Stimulated activated CD4-positive, alpha-beta T cell treated with anti-CD3 and anti-CD28 coated beads, TNF-alpha, amount 100 ng/mL, for 24 hours (primary cell): ENCODE results near the gene UBP1.
"Not testable (repeated sequence)": the region's sequence is repeated elsewhere in the genome, so short reads cannot be mapped to it uniquely, and the experiment has no call there.

ENCODE experiments used
- DNase-seq, 3 experiments: peaks; one replicate each; pipeline ENCODE4 v3.0.0-alpha.2; 2020; ENCODE audit warnings: low read depth in 3 of 3

Gene UBP1

DNA sequence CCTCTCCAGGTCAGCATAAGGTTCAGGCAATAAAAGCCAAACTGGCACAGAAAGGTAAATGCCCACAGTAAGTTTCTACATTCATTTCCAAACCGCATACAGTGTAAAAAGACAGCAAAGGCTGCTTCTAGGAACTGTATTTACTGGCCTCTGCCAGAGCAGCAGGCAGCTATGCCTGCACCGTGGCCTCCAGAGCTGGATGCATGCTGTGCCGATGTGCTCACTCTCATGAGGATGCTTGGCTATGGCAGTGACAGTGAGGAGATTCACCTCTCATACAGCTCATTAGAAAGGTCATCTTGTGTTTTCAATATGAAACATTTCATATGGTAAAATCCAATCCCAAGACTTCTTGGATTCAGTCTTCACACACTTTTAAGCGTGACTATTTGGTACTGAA lies 50.3 kb downstream of the UBP1 start:
- DNase-seq = no peak

GRCh38 chr3:33388374-33389100 lies 51.7 kb downstream of the UBP1 start:
- no peak for DNase-seq

DNA sequence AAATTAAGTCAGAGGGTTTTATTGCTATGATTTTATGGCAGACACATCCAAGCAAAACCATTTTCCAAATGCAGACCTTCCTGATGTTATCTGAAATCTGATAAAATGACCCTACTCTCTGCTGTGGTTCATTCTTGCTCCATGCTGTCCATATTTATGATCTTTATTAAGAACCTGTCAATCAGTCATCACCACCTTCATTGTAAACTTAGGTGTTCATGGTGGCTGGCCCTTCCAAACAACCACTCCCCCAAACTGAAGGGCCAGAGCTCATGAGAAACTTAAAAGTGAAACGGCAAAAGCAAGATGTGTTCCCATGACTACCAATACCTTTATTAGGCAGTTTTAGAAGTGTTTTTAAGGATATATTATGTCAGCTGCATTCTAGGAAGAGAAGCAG lies 53.6 kb downstream of the UBP1 start:
- no peak for DNase-seq

DNA sequence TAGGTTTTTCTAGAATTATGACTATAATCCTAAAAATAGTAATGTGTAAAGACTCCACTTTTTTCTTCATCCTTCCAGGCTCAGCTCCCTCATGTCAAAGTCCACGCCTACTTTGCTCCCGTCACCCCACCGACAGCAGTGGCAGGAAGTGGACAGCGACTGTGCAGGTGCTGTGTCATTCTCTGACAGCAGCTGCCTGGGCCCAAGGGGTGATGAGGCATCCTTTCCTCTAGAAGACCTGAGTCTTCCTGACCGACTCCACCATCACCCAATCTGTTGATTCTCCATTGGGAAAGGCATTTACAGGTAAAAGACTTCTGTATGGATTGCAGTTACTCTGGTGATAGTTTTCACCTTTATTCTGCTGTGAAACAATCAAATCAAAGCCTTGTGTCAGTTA lies 54.8 kb downstream of the UBP1 start:
- peak in 1 of 3 experiments; percentile 52 for DNase-seq

- no peak for DNase-seq
These were observed 56.3 kb downstream of the UBP1 start for GRCh38 chr3:33383951-33384350.

DNA sequence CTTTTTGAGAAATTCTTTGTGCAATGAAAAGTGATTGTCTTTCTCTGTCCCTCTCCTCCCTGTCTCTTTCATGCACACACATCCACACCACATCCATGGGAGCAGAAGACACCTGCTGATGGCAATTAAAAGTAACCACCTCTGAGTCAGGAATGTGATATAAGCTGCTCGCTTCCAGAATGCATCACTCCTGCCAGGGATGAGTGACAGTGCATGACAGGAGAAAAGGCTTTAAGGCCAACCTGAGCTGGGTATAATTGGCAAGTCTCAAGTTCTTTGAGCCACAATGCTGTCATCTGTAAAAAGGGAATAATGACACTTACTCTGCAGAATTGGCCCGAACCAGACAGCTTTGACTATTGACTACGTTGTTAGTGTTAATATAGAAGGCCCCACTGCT lies 59.6 kb downstream of the UBP1 start:
- DNase-seq = no peak

DNA sequence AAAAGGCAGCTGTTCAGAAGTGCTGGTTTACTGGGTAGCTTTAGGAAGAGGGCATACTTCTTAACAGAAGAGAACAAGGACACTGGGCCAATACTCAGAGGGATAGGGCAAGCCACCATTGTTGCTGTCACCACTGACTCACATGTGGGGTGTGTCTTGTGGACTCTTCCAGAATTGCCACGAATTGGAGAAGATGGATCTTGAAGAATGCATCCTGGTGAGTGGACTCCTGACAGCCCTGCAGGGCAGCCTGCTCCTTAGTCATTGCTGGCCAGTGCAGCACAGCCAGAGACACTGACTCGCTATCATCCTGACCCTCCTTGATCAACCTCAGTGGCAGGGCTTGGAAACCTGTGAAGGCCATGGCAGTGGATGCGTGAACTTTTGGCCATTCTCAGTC lies 62.3 kb downstream of the UBP1 start:
- no peak for DNase-seq

GRCh38 chr3:33377489-33377888 lies 62.7 kb downstream of the UBP1 start:
- no peak for DNase-seq

DNA sequence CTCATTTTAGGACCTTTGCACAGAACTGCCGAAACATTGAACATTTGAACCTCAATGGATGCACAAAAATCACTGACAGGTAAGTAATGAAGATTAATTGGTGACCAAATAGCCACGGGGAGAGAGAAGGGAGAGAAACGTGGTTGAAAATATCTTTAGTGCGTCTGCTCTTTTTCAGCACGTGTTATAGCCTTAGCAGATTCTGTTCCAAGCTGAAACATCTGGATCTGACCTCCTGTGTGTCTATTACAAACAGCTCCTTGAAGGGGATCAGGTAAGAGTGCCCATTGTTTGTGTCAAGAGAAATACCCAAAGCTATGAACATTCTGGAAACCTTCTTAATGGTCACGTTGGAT lies 67.1 kb downstream of the UBP1 start:
- no peak for DNase-seq

- DNase-seq = peak; percentile 11 to 22 (median 19)
These were observed 67.8 kb downstream of the UBP1 start for GRCh38 chr3:33372218-33373081.

DNA sequence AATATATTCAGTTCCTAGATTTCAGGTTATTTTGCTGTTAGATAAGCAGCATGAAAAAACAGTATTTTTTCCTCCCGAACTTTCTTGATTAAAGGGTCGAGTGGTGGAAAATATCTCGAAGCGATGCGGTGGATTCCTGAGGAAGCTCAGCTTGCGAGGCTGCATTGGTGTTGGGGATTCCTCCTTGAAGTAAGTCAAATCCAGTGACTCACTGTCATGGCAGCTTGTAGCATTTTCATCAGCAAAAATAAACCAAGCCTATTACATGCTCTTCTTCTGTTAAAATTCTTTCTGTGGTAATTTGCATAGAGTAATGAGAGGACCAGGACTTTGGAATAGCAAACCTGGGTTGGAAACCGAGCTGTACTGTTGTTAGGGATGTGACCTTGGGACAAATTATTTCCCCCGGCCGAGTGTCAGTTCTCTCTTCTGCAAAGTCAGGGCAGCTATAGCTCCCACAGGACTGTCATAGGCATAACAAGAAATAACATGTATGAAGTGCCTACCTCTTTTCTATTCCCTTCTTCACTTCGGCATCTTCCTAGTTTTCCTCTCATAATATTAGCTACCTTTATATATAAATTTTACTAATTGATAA lies 75.6 kb downstream of the UBP1 start:
- DNase-seq = no peak

DNA sequence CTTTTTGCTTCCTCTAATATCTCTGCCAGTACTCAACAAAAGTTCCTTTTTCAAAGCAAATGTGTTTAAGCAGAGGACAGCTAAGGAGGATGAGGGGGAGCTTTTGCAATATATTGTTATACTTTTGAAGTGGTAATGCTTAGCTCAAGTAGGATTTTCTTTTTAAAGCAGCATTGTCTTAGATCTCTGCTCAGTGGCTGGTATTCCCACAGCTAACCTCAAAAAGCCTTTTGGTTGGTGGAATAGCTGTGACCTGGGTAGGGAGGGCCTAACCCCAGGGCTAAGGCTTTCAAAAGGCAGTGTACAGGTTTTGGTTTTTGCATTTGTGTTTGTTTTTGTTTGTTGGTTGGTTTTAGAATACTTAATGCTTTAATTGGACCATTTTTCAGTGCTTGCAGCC lies 76.1 kb downstream of the UBP1 start:
- DNase-seq = no peak

DNA sequence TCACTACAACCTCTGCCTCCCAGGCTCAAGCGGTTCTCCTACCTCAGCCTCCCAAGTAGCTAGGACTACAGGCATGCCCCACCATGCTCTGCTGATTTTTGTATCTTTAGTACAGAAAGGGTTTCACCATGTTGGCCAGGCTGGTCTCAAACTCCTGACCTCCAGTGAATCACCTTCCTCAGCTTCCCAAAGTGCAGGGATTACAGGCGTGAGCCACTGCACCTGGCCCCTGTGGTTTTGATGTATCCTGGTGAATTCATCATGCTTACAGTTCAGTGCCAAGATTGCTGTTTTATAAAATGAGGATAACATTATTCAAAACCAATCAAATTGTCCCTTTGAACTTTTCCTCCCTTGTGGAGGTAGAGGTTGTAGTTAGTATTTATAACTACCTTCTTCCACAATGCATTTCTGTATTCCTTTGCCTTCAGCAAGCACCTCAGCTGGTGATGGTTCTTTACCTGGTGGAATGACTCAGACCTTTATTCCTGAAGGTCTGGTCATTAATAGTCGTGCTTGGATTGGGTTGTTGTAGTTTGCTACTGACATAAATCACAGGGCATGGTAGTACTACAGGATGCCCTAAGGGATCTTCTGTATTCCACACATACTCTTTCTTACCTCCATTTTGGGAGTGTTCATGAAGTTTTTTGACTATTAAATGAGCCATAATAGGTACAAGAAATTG lies 76.9 kb downstream of the UBP1 start:
- DNase-seq = no peak

DNA sequence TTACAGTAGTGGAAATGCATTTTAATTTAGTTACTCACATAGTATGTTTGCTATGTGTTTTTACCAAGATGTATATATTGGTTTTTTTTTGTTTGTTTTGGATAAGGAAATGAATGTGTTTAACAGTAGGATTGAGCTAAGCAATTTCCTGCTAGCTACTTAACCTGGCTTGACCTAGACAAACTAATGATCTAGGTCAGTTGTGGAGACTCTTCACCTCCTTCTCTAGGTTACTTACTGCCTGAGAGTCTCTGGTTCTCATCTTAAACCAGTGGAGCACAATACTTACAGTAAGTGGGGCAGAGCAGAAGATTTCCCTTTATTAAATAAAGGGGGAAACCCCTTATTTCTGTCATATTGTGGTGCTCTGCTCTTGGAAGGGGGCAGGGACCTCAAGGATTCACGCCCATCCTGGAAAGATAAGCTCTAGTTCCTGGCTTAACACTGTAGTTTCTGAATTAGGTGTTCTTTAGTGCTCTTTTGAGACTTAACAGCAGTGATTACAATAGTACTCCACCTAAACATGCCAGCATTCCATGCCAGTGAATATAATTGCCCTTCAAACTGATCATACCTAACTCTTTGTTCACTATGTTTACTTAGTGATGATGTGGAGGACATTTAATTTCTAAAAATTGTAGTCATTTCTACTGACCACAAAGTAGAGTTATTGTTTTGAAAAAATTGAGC lies 79.9 kb downstream of the UBP1 start:
- no peak for DNase-seq

GRCh38 chr3:33358172-33358781 lies 81.9 kb downstream of the UBP1 start:
- no peak for DNase-seq

DNA sequence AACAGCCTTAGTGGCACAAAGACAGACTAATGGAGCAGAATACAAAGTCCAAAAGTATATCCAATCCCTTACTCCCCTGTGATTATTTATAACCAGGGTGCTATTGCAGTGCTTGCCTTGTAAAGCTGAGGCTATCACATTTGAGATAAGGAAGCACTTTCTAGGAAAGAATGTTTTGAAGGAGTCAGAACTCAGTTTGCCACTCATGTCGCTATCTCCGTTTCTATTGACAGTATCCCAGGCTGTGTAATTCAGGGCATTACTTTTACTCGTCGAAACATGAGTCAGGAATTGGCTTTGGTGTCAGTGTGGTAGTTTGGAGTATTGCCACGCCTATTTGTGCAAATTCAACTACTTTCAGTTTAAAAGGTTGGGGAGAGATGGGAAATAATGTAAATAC lies 84.6 kb downstream of the UBP1 start:
- no peak for DNase-seq

- DNase-seq = no peak
These were observed 100.4 kb downstream of the UBP1 start for GRCh38 chr3:33339758-33340157.

DNA sequence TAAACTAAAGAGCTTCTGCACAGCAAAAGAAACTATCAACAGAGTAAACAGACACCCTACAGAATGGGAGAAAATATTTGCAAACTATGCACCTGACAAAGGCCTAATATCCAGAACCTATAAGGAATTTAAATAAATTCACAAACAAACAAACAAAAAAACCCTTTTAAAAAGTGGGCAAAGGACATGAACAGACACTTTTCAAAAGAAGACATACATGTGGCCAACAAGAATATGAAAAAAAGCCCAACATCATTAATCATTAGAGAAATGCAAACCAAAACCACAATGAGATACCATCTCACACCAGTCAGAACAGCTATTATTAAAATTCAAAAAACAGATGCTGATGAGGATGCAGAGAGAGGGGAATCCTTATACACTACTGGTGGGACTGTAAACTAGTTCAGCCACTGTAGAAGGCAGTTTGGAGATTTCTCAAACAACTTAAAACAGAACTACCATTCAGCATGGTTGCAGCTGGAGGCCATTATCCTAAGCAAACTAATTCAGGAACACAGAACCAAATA lies 101.2 kb downstream of the UBP1 start:
- DNase-seq = not testable (repeated sequence)
